A549 (cell line): Measurements from ENCODE around the gene SUSD1. TPM values are rescaled to one million over a fixed set of nuclear protein-coding genes. Genes with fewer than 3 reads are reported as not detected.

ENCODE experiments used
- ATAC-seq, 2 experiments: fragments of 200-7000 bp in 1 of 2; fragments of >200 bp in 1 of 2; cut with Nextera tagmentation in 1 of 2; cut with Tn5 transposase in 1 of 2; 3 replicates each; pipeline versions ENCODE4 v1.8.0 to v1.9.1; 2018 to 2020; ENCODE audit warnings: mild to moderate bottlenecking in 1 of 2, moderate library complexity in 1 of 2
- CTCF ChIA-PET: fragments of 300-600 bp; sonication (Branson Sonifier 250); formaldehyde crosslinking; extraction: SDS; loops from one replicate; lab custom pipeline; 2021; ENCODE audit warnings: antibody characterized with exemption, inconsistent platforms; lab: Yijun Ruan, JAX
- POLR2A ChIA-PET: fragments of 350-600 bp; formaldehyde crosslinking; extraction: SDS; loops from one replicate; lab custom pipeline; 2021; ENCODE audit warnings: antibody characterized with exemption, inconsistent platforms; lab: Yijun Ruan, JAX
- DNase-seq, 2 experiments: peaks; one replicate each; pipeline versions ENCODE4 v3.0.0 to v3.0.0-alpha.2; 2011 to 2016; ENCODE audit warnings: low read depth in 1 of 2, low spot score in 1 of 2
- FAIRE-seq: peaks from 2 replicates; lab custom pipeline; 2011; peaks lifted over from hg19 to GRCh38; lab: Jason Lieb, UNC
- H3K27ac ChIP-seq, 2 experiments: fragments of >200 bp; sonication (Bioruptor Twin); formaldehyde crosslinking; 3 replicates each; pipeline ENCODE4 v1.5.1; 2016 to 2017
- H3K4me1 ChIP-seq: fragments of >200 bp; sonication (Bioruptor Twin); formaldehyde crosslinking; 3 replicates; pipeline ENCODE4 v1.6.1; 2016
- H3K4me2 ChIP-seq: fragments of >200 bp; sonication (Bioruptor Twin); formaldehyde crosslinking; 3 replicates; pipeline ENCODE4 v1.6.1; 2016
- H3K4me3 ChIP-seq: fragments of >200 bp; sonication (Bioruptor Twin); formaldehyde crosslinking; 3 replicates; pipeline ENCODE4 v1.5.1; 2016
- H3K9me3 ChIP-seq: fragments of >200 bp; sonication (Bioruptor Twin); formaldehyde crosslinking; 3 replicates; pipeline ENCODE4 v1.6.1; 2016
- BHLHE40 ChIP-seq: IDR thresholded peaks from 2 replicates; pipeline ENCODE4 v1.6.1; 2012; ENCODE audit warnings: low read depth, low read length, inconsistent platforms
- CBX2 ChIP-seq: fragments of 200-600 bp; sonication (generic); IDR thresholded peaks from 2 replicates; pipeline ENCODE4 v1.6.1; 2016; ENCODE audit warnings: low read depth, mild to moderate bottlenecking, borderline replicate concordance
- CBX8 ChIP-seq: fragments of 200-600 bp; sonication (generic); IDR thresholded peaks from 2 replicates; pipeline ENCODE4 v1.6.1; 2016
- CHD2 ChIP-seq: fragments of 150-350 bp; IDR thresholded peaks from 2 replicates; pipeline ENCODE4 v1.6.1; 2014; ENCODE audit warnings: low read length; ENCODE audit not compliant: partially characterized antibody
- EHMT2 ChIP-seq: fragments of 200-600 bp; sonication (generic); IDR thresholded peaks from 2 replicates; pipeline ENCODE4 v1.6.1; 2016; ENCODE audit warnings: antibody characterized with exemption, low read depth, mild to moderate bottlenecking, moderate library complexity
- ESRRA ChIP-seq: fragments of 150-350 bp; IDR thresholded peaks from 2 replicates; pipeline ENCODE4 v1.6.1; 2014; ENCODE audit warnings: mild to moderate bottlenecking, low read length, borderline replicate concordance
- FOSB ChIP-seq: fragments of 250-450 bp; sonication (Bioruptor Pico); IDR thresholded peaks from 2 replicates; pipeline ENCODE4 v1.5.0; 2020; ENCODE audit warnings: mild to moderate bottlenecking, moderate library complexity
- FOSL2 ChIP-seq, 2 experiments: fragments of 450-650 bp in 1 of 2; fragments of >200 bp in 1 of 2; sonication (Bioruptor Twin) in 1 of 2; formaldehyde crosslinking; IDR thresholded peaks; 2 replicates each; pipeline versions ENCODE4 v1.5.0 to v1.6.1; 2016 to 2020; ENCODE audit warnings: mild to moderate bottlenecking in 1 of 2, moderate library complexity in 1 of 2
- HDAC2 ChIP-seq: fragments of 200-600 bp; sonication (generic); IDR thresholded peaks from 2 replicates; pipeline ENCODE4 v1.6.1; 2016
- HOXB13 ChIP-seq: fragments of 250-450 bp; sonication (Bioruptor Pico); IDR thresholded peaks from 2 replicates; pipeline ENCODE4 v1.5.0; 2020; ENCODE audit warnings: low read depth, mild to moderate bottlenecking, moderate library complexity
- JUN ChIP-seq, 2 experiments: fragments of >200 bp; sonication (Bioruptor Twin); formaldehyde crosslinking; IDR thresholded peaks; 2 replicates in 1 of 2; 3 replicates in 1 of 2; pipeline ENCODE4 v1.6.1; 2016 to 2017
- KDM5A ChIP-seq: fragments of 200-600 bp; sonication (generic); IDR thresholded peaks from 2 replicates; pipeline ENCODE4 v1.6.1; 2016; ENCODE audit warnings: antibody characterized with exemption, mild to moderate bottlenecking
- MAZ ChIP-seq: fragments of 150-350 bp; IDR thresholded peaks from 2 replicates; pipeline ENCODE4 v1.6.1; 2014; ENCODE audit warnings: antibody characterized with exemption, low read depth, low read length, borderline replicate concordance
- MYC ChIP-seq: IDR thresholded peaks from 2 replicates; pipeline ENCODE4 v1.6.1; 2012; ENCODE audit warnings: mild to moderate bottlenecking, inconsistent platforms, low read length, improper control_type of control experiment, borderline replicate concordance
- NPAS2 ChIP-seq: fragments of 250-450 bp; sonication (Bioruptor Pico); IDR thresholded peaks from 2 replicates; pipeline ENCODE4 v1.8.0; 2022; ENCODE audit warnings: mild to moderate bottlenecking, moderate library complexity, borderline replicate concordance
- NR3C1 ChIP-seq: fragments of >200 bp; sonication (Bioruptor Twin); formaldehyde crosslinking; IDR thresholded peaks from 3 replicates; pipeline ENCODE4 v1.6.1; 2017
- PHF8 ChIP-seq: fragments of 200-600 bp; sonication (generic); IDR thresholded peaks from 2 replicates; pipeline ENCODE4 v1.6.1; 2016; ENCODE audit warnings: low read depth, mild to moderate bottlenecking, antibody characterized with exemption, moderate library complexity, borderline replicate concordance
- POLR2AphosphoS2 ChIP-seq: conservative IDR thresholded peaks from 2 replicates; pipeline ENCODE4 v1.6.1; 2012; ENCODE audit warnings: low read length, improper control_type of control experiment, inconsistent platforms
- RARB ChIP-seq: fragments of 250-450 bp; sonication (Bioruptor Pico); IDR thresholded peaks from 2 replicates; pipeline ENCODE4 v1.8.0; 2021; ENCODE audit warnings: mild to moderate bottlenecking, moderate library complexity
- RFX5 ChIP-seq: fragments of 450-650 bp; IDR thresholded peaks from 2 replicates; pipeline ENCODE4 v1.7.1; 2014; ENCODE audit warnings: antibody characterized with exemption, mild to moderate bottlenecking, moderate library complexity
- RNF2 ChIP-seq: fragments of 200-600 bp; sonication (generic); IDR thresholded peaks from 2 replicates; pipeline ENCODE4 v1.6.1; 2016; ENCODE audit warnings: low read depth, mild to moderate bottlenecking, antibody characterized with exemption, moderate library complexity, borderline replicate concordance
- SREBF2 ChIP-seq: fragments of 450-650 bp; IDR thresholded peaks from 2 replicates; pipeline ENCODE4 v1.6.1; 2014; ENCODE audit warnings: mild to moderate bottlenecking, moderate library complexity
- ZC3H11A ChIP-seq: fragments of 450-650 bp; IDR thresholded peaks from 2 replicates; pipeline ENCODE4 v1.6.1; 2014; ENCODE audit warnings: antibody characterized with exemption, mild to moderate bottlenecking
- ZFP36 ChIP-seq: fragments of 450-650 bp; IDR thresholded peaks from 2 replicates; pipeline ENCODE4 v1.6.1; 2014; ENCODE audit warnings: borderline replicate concordance; ENCODE audit not compliant: partially characterized antibody
- ZNF302 ChIP-seq: fragments of 250-450 bp; sonication (Bioruptor Pico); IDR thresholded peaks from 2 replicates; pipeline ENCODE4 v1.9.0; 2021; ENCODE audit warnings: inconsistent platforms, mild to moderate bottlenecking, moderate library complexity
- ZSCAN20 ChIP-seq: fragments of 250-450 bp; sonication (Bioruptor Pico); IDR thresholded peaks from 2 replicates; pipeline ENCODE4 v1.8.0; 2022; ENCODE audit warnings: mild to moderate bottlenecking, moderate library complexity
- WGBS: methylation state at CpG from one replicate; pipeline ENCODE4 v1.1.6; 2017; ENCODE audit errors: missing lambda C conversion rate; 5-methylcytosine and 5-hydroxymethylcytosine counted together
- polyA plus RNA-seq, 4 experiments: library from polyadenylated mRNA; depleted of rRNA in 3 of 4; stranded (reverse); fragments of >200 nt; fragmentation: RNase III in 1 of 4; extraction: RNeasy Plus Mini Kit Qiagen cat#74134 plus additional on column Dnase treatment in 1 of 4; gene quantifications; 2 replicates in 3 of 4; 3 replicates in 1 of 4; pipeline ENCODE4 v1.2.3, GENCODE V29; 2011 to 2017
- TF ChIP-seq, protein P1 (sequence below): fragments of >200 bp; sonication (Bioruptor Twin); formaldehyde crosslinking; IDR thresholded peaks from 3 replicates; pipeline ENCODE4 v1.6.1; 2016
- TF ChIP-seq, protein P2 (sequence below): IDR thresholded peaks from 2 replicates; pipeline ENCODE4 v1.6.1; 2012; ENCODE audit warnings: low read depth, borderline replicate concordance
- TF ChIP-seq, protein P3 (sequence below): fragments of 450-650 bp; IDR thresholded peaks from 2 replicates; pipeline ENCODE4 v1.6.1; 2014; ENCODE audit warnings: antibody characterized with exemption
- TF ChIP-seq, protein P4 (sequence below): IDR thresholded peaks from 2 replicates; pipeline ENCODE4 v1.6.1; 2012
- TF ChIP-seq, protein P5 (sequence below): IDR thresholded peaks from 2 replicates; pipeline ENCODE4 v1.6.1; 2012

The SUSD1 gene
- polyA plus RNA-seq, 2 of the 4 experiments (the other 2 are of a cell fraction), result 15.7 to 18.6 TPM

DNA sequence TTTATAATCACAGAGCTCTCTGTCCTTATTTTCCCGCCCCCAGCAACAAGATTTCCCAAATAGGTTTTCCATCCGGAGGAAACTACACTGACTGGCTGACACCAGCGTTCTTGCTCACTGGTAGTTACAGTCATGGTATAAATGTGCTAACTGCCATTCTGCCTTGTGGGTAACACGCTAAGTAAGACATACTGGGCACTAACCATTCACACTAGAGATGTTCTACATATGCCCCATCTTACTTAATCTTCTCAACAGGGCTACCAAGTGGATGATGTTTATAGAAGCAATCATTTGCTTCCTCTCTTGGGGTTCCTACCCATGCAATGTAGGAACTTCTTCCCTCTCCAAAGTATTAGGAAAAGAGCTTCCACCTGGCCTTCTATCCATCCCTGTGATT is 111.5 kb downstream of the SUSD1 start (continued):
- no peak for TF ChIP-seq RARB
- TF ChIP-seq ZSCAN20, result no peak
- no peak for TF ChIP-seq RNF2
- no peak for TF ChIP-seq POLR2AphosphoS2
- TF ChIP-seq, protein P1, sequence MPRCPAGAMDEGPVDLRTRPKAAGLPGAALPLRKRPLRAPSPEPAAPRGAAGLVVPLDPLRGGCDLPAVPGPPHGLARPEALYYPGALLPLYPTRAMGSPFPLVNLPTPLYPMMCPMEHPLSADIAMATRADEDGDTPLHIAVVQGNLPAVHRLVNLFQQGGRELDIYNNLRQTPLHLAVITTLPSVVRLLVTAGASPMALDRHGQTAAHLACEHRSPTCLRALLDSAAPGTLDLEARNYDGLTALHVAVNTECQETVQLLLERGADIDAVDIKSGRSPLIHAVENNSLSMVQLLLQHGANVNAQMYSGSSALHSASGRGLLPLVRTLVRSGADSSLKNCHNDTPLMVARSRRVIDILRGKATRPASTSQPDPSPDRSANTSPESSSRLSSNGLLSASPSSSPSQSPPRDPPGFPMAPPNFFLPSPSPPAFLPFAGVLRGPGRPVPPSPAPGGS, result no peak
- no peak for TF ChIP-seq CBX2

DNA sequence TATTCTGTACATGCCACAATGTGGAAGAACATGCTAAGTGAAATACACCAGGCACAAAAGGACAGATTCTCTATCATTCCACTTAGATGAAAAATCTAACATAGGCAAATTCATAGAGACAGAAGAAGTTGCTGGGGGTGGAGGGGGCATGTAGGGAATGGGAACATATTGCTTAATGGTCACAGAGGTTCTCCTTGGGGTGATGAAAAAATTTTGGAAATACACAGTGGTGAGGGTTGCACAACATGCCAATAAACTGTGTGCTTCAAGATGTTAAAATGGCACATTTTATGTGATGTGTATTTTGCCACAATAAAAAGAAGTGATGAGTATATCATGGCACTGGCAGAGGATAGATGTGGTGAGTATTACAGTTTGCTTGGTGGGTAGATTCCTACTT is 111.9 kb downstream of the SUSD1 start:
- peaks cover 54% of the 10 kb centered on the region for H3K4me1 ChIP-seq
- TF ChIP-seq HDAC2 (no peak), CHD2 (no peak), EHMT2 (no peak), ESRRA (no peak), NPAS2 (CRISPR knock-in tag) (no peak), ZC3H11A (no peak), RFX5 (no peak), JUN (IDR thresholded peaks at IDR 0.05) (no peak), MAZ (no peak), RARB (no peak), KDM5A (no peak), BHLHE40 (no peak), MYC (no peak), ZFP36 (no peak)
- TF ChIP-seq, protein P2, sequence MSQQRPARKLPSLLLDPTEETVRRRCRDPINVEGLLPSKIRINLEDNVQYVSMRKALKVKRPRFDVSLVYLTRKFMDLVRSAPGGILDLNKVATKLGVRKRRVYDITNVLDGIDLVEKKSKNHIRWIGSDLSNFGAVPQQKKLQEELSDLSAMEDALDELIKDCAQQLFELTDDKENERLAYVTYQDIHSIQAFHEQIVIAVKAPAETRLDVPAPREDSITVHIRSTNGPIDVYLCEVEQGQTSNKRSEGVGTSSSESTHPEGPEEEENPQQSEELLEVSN, result no peak
- TF ChIP-seq, protein P3, sequence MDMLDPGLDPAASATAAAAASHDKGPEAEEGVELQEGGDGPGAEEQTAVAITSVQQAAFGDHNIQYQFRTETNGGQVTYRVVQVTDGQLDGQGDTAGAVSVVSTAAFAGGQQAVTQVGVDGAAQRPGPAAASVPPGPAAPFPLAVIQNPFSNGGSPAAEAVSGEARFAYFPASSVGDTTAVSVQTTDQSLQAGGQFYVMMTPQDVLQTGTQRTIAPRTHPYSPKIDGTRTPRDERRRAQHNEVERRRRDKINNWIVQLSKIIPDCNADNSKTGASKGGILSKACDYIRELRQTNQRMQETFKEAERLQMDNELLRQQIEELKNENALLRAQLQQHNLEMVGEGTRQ, result no peak
- TF ChIP-seq, protein P4, sequence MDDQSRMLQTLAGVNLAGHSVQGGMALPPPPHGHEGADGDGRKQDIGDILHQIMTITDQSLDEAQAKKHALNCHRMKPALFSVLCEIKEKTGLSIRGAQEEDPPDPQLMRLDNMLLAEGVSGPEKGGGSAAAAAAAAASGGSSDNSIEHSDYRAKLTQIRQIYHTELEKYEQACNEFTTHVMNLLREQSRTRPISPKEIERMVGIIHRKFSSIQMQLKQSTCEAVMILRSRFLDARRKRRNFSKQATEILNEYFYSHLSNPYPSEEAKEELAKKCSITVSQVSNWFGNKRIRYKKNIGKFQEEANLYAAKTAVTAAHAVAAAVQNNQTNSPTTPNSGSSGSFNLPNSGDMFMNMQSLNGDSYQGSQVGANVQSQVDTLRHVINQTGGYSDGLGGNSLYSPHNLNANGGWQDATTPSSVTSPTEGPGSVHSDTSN, result no peak
- TF ChIP-seq, all 56 proteins: peak for 0
- Histone ChIP-seq H3K9me3 (no peaks in the 10 kb centered on the region), H3K4me3 (no peak overlapping the region), H3K27ac (peak overlapping the region in 1 of 2 experiments; percentile 83; a peak in 2 of 6 replicates), H3K4me2 (no peak overlapping the region)
- ATAC-seq (no peak), DNase-seq (no peak), FAIRE-seq (no peak)
- ChIA-PET POLR2A (no interaction called here), CTCF (interaction anchor here (0.9 to 1.3 kb wide), 2 partner anchors 11 to 304 kb away, joined by 3 to 5 read pairs; no protein-coding TSS in a partner anchor)

DNA sequence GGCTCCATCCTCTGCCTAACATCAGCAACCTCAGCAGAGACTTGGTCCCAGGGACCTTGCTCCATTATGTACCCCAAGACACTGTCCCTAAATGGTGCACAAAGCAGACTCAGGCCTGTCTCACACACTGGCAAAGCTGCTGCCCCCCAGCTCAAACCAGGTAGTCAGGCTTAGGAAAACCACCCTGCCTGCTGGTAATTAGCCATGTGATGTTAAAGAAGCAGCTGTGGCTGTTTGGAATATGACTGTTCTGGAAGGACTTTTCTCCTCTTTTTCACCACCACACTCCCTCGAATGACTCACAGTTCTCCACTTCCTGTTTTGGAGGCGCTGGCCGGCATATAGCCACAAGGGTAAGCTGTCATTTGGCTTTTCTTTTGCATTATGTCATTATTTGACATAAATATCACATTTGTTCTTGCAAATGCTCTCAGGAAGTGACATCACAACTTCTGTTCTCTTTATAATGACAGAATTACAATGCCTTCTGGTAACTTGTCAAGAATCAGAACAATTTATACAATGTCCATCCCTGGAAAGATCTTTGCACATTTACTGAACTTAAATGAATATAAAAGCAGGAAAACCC is 113.9 kb downstream of the SUSD1 start:
- 3% methylated on average over 3 of the region's 3 CpGs for WGBS
- no peak for FAIRE-seq
- Histone ChIP-seq H3K4me3 (no peak overlapping the region), H3K4me1 (peaks cover 50% of the 10 kb centered on the region), H3K9me3 (no peaks in the 10 kb centered on the region), H3K4me2 (peak overlapping the region; percentile 29), H3K27ac (peak overlapping the region; percentile 74 to 83)
- peak; percentile 80 to 81 for DNase-seq
- ChIA-PET CTCF (interaction anchor here (1.2 to 5.5 kb wide), 3 partner anchors 10 to 19 kb away, joined by 5 to 26 read pairs (median 7); no protein-coding TSS in a partner anchor), POLR2A (interaction anchor here (1.2 kb wide), 1 partner anchor 165 kb away, joined by 10 read pairs; the partner anchor contains the start of gene UGCG)
- ATAC-seq, result peak; percentile 69 to 74
- no peak for TF ChIP-seq FOSB
- no peak for TF ChIP-seq NR3C1
- no peak for TF ChIP-seq CBX2
- TF ChIP-seq, protein P5, sequence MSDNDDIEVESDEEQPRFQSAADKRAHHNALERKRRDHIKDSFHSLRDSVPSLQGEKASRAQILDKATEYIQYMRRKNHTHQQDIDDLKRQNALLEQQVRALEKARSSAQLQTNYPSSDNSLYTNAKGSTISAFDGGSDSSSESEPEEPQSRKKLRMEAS, result peak; percentile 50; the same call in 1 of the 2 replicates
- TF ChIP-seq FOSL2 (IDR thresholded peaks at IDR 0.05), result peak; percentile 28; the same call in 1 of the 2 replicates
- TF ChIP-seq FOSL2 (CRISPR knock-in tag; IDR thresholded peaks at IDR 0.05), result peak; percentile 89
- 0 out of 5 replicates have a peak, but pooled peaks of 1 of the 2 experiments have one; percentile 15 for TF ChIP-seq JUN (IDR thresholded peaks at IDR 0.05)
- TF ChIP-seq ZNF302 (CRISPR knock-in tag), result no peak; the same call in 1 of the 2 replicates
- no peak for TF ChIP-seq NPAS2 (CRISPR knock-in tag)
- TF ChIP-seq RFX5, result no peak
- TF ChIP-seq MAZ, result no peak
- TF ChIP-seq, protein P4, result no peak
- no peak for TF ChIP-seq PHF8
- no peak for TF ChIP-seq CBX8
- no peak for TF ChIP-seq SREBF2
- TF ChIP-seq HDAC2, result no peak
- TF ChIP-seq POLR2AphosphoS2, result no peak
- TF ChIP-seq HOXB13 (CRISPR knock-in tag), result 0 out of 2 replicates have a peak, but pooled peaks have one; percentile 21
